MCF 10A (cell line): ENCODE results near the gene EBPL. TPM values are rescaled to one million over a fixed set of nuclear protein-coding genes. Genes with fewer than 3 reads are reported as not detected.

ENCODE experiments used
- BruUV-seq: library from RNA; stranded (reverse); fragments of 400-500 nt; replicated peaks from 2 replicates; lab custom pipeline; 2021; lab: Mats Ljungman, UMichigan
- CTCF ChIA-PET: fragments of 300-600 bp; sonication (Branson Sonifier 250); formaldehyde crosslinking; extraction: SDS; loops from one replicate; lab custom pipeline; 2021; ENCODE audit warnings: antibody characterized with exemption, inconsistent platforms; lab: Yijun Ruan, JAX
- POLR2A ChIA-PET: fragments of 300-600, 350-650 bp; sonication (Branson Sonifier 250); formaldehyde crosslinking; extraction: SDS; loops from one replicate; lab custom pipeline; 2020; ENCODE audit warnings: antibody characterized with exemption, inconsistent platforms; lab: Yijun Ruan, JAX
- DNase-seq: peaks from one replicate; pipeline ENCODE4 v3.0.0-alpha.2; 2018; ENCODE audit not compliant: unreplicated experiment
- H3K27ac Mint-ChIP-seq: one replicate; pipeline ENCODE4 v1.8.0; 2022; ENCODE audit warnings: mild to moderate bottlenecking, low read depth, mixed read lengths; ENCODE audit not compliant: unreplicated experiment
- H3K27me3 Mint-ChIP-seq: one replicate; pipeline ENCODE4 v1.8.0; 2022; ENCODE audit warnings: mixed read lengths; ENCODE audit not compliant: insufficient read depth, unreplicated experiment
- H3K36me3 Mint-ChIP-seq: one replicate; pipeline ENCODE4 v1.8.0; 2022; ENCODE audit warnings: mild to moderate bottlenecking, moderate library complexity, mixed read lengths; ENCODE audit not compliant: insufficient read depth, unreplicated experiment
- H3K4me1 Mint-ChIP-seq: one replicate; pipeline ENCODE4 v1.8.0; 2022; ENCODE audit warnings: mixed read lengths; ENCODE audit not compliant: insufficient read depth, unreplicated experiment
- H3K4me3 Mint-ChIP-seq: one replicate; pipeline ENCODE4 v1.8.0; 2022; ENCODE audit warnings: mild to moderate bottlenecking, moderate library complexity, mixed read lengths; ENCODE audit not compliant: unreplicated experiment
- H3K9me3 Mint-ChIP-seq: one replicate; pipeline ENCODE4 v1.8.0; 2022; ENCODE audit warnings: mixed read lengths; ENCODE audit not compliant: unreplicated experiment
- CTCF ChIP-seq: fragments of 200-600 bp; IDR thresholded peaks from one replicate; pipeline ENCODE4 v1.8.0; 2022; ENCODE audit warnings: antibody characterized with exemption, mild to moderate bottlenecking; ENCODE audit not compliant: unreplicated experiment
- intact Hi-C: fragments of 100-400 bp; cut with micrococcal nuclease; formaldehyde crosslinking; loops from 2 replicates; pipeline ENCODE4 v1.14.1; 2022
- total RNA-seq: library from RNA; stranded (reverse); gene quantifications from 2 replicates; pipeline ENCODE4 v1.2.3, GENCODE V29; 2022

EBPL gene
- total RNA-seq, 1 experiment from 2014 or later = 121 TPM

- TF ChIP-seq CTCF = no peak
- peaks cover 7% of the 10 kb centered on the region for H3K36me3 Mint-ChIP-seq
- no peaks in the 10 kb centered on the region for H3K9me3 Mint-ChIP-seq
- POLR2A ChIA-PET = interaction anchor here (0.6 to 1.3 kb wide), 4 partner anchors 12 to 108 kb away, joined by 3 to 4 read pairs (median 4); no protein-coding TSS in a partner anchor
- H3K4me1 Mint-ChIP-seq = peaks cover 15% of the 10 kb centered on the region
- H3K27me3 Mint-ChIP-seq = no peaks in the 10 kb centered on the region
- CTCF ChIA-PET = interaction anchor here (0.6 to 0.9 kb wide), 3 partner anchors 11 to 306 kb away, joined by 3 to 4 read pairs (median 3); no protein-coding TSS in a partner anchor
- intact Hi-C loops = no loop called here
- no TSS peak for BruUV-seq
- no peak overlapping the region for H3K4me3 Mint-ChIP-seq
- H3K27ac Mint-ChIP-seq = no peak overlapping the region
- no peak for DNase-seq
These were observed 3.2 kb upstream of the EBPL start for GRCh38 chr13:49694446-49694845.

GRCh38 chr13:49693877-49694276 is 2.6 kb upstream of the EBPL start:
- Mint-ChIP-seq H3K4me1 (peaks cover 15% of the 10 kb centered on the region), H3K4me3 (no peak overlapping the region), H3K27ac (peak overlapping the region; percentile 97), H3K36me3 (peaks cover 7% of the 10 kb centered on the region), H3K9me3 (no peaks in the 10 kb centered on the region), H3K27me3 (no peaks in the 10 kb centered on the region)
- CTCF ChIA-PET = interaction anchor here (0.6 to 0.9 kb wide), 3 partner anchors 11 to 1056 kb away, joined by 3 to 4 read pairs (median 3); no protein-coding TSS in a partner anchor
- no peak for TF ChIP-seq CTCF
- intact Hi-C loops = no loop called here
- DNase-seq = no peak
- no TSS peak for BruUV-seq
- POLR2A ChIA-PET = interaction anchor here (0.6 to 5.2 kb wide), 4 partner anchors 13 to 107 kb away, joined by 3 to 97 read pairs (median 4); partner anchors contain the start of gene KPNA3

GRCh38 chr13:49693191-49693733 is 2.0 kb upstream of the EBPL start:
- TF ChIP-seq CTCF = no peak
- ChIA-PET POLR2A (interaction anchor here (0.6 to 5.2 kb wide), 4 partner anchors 18 to 98 kb away, joined by 3 to 97 read pairs (median 3); partner anchors contain the start of gene KPNA3), CTCF (interaction anchor here (0.6 to 0.7 kb wide), 2 partner anchors 12 to 1057 kb away, joined by 3 read pairs; no protein-coding TSS in a partner anchor)
- Mint-ChIP-seq H3K9me3 (no peaks in the 10 kb centered on the region), H3K36me3 (peaks cover 8% of the 10 kb centered on the region), H3K27ac (peak overlapping the region; percentile 97), H3K27me3 (no peaks in the 10 kb centered on the region), H3K4me1 (peaks cover 15% of the 10 kb centered on the region), H3K4me3 (no peak overlapping the region)
- BruUV-seq = no TSS peak
- intact Hi-C loops = no loop called here
- DNase-seq = peak; percentile 26
